ENCODE data around the gene PAX5.

Gene PAX5

DNA sequence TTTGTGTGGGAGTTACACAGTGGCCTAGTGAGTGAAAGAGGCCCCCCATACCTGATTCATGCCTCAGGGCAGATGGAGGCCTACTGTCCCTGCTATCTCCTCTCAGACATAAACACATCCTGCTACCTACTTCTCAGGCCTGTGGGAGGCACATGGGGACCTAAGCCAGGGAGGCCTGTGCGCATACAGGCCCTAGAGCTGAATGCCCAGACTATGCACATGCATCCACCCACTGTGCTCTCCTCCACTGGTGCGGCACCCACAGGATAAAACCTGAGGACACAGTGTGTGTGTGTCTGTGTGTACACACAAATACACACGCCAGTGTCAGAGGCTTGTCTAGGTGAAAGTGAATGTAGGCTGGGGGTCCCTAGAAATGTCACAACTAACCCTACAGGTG lies 1.4 kb downstream of the PAX5 start:
- TF ChIP-seq TAF1 (IDR thresholded peaks at IDR 0.05; ENCODE audit: borderline replicate concordance, insufficient read depth, low read length) = no peak

DNA sequence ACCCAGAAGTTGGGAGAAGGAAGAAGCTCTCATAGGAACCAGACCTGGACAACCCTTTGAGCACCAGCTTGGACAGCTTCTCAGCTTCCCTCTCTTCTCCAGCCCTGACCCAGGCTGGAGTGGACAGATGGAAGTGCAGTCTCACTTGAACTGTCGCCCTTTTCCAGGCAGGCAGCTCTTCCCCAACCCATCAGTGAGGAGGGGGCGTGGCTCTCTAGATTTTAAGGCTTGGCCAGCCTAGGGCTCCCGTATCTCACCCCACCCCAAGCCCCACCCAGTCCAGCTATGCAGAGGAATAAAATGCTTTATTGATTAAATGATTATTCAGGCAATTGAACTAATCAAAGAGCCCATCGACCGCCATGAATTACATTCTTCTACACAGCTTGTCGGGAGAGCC lies 2.2 kb downstream of the PAX5 start:
- TF ChIP-seq SIN3A (IDR thresholded peaks at IDR 0.05; ENCODE audit: borderline replicate concordance, insufficient read depth, low read length) = no peak
- no peak for TF ChIP-seq POLR2AphosphoS5 (IDR thresholded peaks at IDR 0.05; ENCODE audit: low read depth, low read length)
- TF ChIP-seq FOXP2 (optimal IDR thresholded peaks at IDR 0.05; ENCODE audit: borderline replicate concordance, extremely low read depth, extremely low read length, insufficient read depth) = no peak

DNA sequence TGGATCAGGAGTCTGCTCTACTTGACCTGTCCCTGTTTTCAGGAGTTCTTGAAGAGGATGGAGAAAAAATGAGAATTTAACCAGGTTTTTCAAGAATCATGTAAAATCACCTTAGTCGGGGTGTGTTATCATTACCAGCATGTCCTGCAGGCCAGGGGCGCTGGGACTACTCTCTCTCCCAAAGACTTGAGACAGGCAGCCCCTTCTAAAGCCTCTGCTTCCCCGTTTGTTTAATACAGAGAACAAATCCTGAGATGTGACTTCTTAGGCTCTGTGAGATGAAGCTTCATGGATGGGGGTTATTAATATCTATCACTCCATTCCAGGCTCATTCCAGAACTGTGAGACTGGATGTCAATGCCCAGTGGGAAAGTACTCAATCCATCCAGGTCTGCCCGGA lies 3.0 kb downstream of the PAX5 start:
- TF ChIP-seq SIN3A (IDR thresholded peaks at IDR 0.05; ENCODE audit: borderline replicate concordance, insufficient read depth, low read length) (no peak), POLR2AphosphoS5 (IDR thresholded peaks at IDR 0.05; ENCODE audit: low read depth, low read length) (no peak), FOXP2 (optimal IDR thresholded peaks at IDR 0.05; ENCODE audit: borderline replicate concordance, extremely low read depth, extremely low read length, insufficient read depth) (no peak)
- TF ChIP-seq, protein P1, sequence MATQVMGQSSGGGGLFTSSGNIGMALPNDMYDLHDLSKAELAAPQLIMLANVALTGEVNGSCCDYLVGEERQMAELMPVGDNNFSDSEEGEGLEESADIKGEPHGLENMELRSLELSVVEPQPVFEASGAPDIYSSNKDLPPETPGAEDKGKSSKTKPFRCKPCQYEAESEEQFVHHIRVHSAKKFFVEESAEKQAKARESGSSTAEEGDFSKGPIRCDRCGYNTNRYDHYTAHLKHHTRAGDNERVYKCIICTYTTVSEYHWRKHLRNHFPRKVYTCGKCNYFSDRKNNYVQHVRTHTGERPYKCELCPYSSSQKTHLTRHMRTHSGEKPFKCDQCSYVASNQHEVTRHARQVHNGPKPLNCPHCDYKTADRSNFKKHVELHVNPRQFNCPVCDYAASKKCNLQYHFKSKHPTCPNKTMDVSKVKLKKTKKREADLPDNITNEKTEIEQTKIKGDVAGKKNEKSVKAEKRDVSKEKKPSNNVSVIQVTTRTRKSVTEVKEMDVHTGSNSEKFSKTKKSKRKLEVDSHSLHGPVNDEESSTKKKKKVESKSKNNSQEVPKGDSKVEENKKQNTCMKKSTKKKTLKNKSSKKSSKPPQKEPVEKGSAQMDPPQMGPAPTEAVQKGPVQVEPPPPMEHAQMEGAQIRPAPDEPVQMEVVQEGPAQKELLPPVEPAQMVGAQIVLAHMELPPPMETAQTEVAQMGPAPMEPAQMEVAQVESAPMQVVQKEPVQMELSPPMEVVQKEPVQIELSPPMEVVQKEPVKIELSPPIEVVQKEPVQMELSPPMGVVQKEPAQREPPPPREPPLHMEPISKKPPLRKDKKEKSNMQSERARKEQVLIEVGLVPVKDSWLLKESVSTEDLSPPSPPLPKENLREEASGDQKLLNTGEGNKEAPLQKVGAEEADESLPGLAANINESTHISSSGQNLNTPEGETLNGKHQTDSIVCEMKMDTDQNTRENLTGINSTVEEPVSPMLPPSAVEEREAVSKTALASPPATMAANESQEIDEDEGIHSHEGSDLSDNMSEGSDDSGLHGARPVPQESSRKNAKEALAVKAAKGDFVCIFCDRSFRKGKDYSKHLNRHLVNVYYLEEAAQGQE (IDR thresholded peaks at IDR 0.05; ENCODE audit: insufficient read depth in 1 of 2, low read depth in 2 of 2, low read length in 2 of 2) = no peak

DNA sequence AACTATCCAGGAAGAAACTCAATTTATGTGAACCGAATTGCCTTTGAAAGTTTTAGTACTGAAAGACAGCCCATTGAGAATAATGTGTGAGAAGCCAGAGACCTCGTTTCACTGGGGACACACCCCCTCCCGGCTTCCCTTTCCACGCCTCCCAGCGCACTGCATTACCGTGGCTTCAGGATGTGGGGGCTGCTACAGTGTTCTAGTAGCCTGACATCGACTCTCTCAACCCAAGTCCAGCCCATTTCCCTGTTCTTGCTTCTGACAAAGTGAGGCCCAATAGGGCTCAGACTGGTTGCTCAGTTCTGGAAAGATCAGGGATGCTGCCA lies 3.5 kb downstream of the PAX5 start:
- no peak for TF ChIP-seq POLR2AphosphoS5 (IDR thresholded peaks at IDR 0.05; ENCODE audit: low read depth, low read length)
- no peak for TF ChIP-seq FOXP2 (optimal IDR thresholded peaks at IDR 0.05; ENCODE audit: borderline replicate concordance, extremely low read depth, extremely low read length, insufficient read depth)

DNA sequence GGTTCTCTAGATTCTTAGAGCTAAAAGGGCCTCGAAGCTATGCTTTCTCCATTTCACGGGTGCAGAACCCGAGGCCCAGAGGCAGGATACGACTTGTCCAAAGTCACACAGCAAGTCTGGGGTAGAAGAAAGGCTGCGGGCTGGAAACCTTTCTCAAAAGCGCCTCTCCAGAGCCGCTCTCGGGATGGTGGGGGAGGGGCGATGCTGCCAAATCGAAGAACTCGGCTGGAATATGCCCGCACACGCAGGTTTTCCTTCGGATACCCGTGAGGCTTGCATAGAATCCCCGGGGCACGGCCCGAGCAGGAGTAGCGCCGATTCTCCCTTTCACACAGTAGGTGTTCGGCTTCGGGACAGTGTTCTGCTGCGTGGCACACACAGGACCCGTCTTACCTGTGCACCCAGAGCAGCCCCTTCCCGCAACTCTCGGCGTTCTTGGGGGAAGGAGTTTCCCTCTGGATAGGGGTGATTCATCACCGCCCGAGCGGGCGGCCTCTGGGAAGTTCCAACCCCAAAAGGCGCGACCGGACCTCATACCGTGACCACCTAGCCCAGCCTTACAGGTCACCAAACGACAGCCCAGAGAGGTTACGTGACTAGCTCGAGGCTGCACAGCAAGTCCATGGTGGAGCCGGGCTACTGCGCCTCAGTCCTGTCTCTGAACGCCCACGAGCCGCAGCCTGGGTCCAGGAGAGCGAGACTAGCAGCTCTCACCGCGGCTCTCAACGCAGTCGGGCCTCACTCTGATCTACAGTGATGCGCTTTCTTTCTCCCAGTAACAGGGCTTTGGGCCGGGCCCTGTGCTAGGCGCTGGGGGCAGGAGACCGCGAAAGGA lies 4.1 kb downstream of the PAX5 start:
- TF ChIP-seq FOXP2 (optimal IDR thresholded peaks at IDR 0.05; ENCODE audit: borderline replicate concordance, extremely low read depth, extremely low read length, insufficient read depth) = no peak

DNA sequence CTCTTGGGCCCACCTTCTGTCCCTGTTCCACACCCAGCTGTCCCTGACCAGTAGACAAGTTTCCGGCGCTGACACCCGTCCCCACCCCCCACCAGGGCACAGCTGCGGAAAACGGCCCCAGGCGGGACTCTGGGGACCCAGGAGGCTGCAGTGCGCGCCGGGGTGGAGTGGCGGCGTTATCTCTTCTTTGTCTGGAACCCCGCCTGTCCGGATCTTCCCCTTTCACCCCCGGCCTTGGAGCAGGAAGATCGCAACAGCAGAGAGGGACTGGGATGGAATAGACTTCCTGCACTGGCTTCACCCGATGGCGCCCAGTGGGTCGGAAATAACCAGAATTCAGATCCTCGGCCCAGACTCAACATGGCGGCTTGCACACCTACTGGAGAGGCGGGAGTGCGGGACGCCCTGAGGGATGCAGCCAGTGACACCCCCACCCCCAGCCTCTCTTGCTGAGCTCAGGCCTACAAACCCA lies 4.7 kb downstream of the PAX5 start:
- TF ChIP-seq SIN3A (IDR thresholded peaks at IDR 0.05; ENCODE audit: borderline replicate concordance, insufficient read depth, low read length) = no peak
- TF ChIP-seq, protein P1 (IDR thresholded peaks at IDR 0.05; ENCODE audit: insufficient read depth in 1 of 2, low read depth in 2 of 2, low read length in 2 of 2) = no peak
- no peak for TF ChIP-seq POLR2AphosphoS5 (IDR thresholded peaks at IDR 0.05; ENCODE audit: low read depth, low read length)
- no peak for TF ChIP-seq FOXP2 (optimal IDR thresholded peaks at IDR 0.05; ENCODE audit: borderline replicate concordance, extremely low read depth, extremely low read length, insufficient read depth)
- TF ChIP-seq TAF1 (IDR thresholded peaks at IDR 0.05; ENCODE audit: borderline replicate concordance, insufficient read depth, low read length) = no peak

DNA sequence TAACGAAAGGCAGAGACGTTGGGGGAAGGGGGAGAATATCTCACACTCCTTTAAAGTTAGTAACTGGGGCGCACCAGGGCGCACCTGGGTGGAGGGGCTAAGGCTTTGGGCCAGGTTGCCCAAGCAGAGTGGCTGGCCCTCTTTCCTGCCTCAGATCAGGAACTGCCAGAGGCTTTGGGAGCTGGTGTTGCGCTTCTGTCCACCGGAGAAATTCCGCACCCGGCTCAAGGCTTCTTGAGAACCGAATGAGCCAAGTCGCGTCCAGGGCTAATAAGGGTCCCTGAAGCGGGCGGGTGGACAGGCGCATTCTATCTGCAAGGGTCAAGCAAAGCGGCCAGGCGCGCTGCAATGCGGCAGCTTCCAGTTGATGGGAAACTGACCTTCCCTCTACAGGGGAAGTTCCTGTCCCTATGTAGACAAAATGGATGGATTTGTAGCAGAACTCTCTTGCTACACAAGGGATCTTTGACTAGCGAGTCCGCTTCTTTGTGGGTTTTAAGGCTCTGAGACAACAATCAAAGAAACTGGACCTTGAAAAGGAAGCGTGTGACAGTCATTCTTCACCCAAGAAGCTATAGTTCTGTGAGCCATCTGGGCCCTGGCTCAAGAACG lies 5.5 kb downstream of the PAX5 start:
- TF ChIP-seq TAF1 (IDR thresholded peaks at IDR 0.05; ENCODE audit: borderline replicate concordance, insufficient read depth, low read length) = no peak
- no peak for TF ChIP-seq SIN3A (IDR thresholded peaks at IDR 0.05; ENCODE audit: borderline replicate concordance, insufficient read depth, low read length)
- TF ChIP-seq, protein P1 (IDR thresholded peaks at IDR 0.05; ENCODE audit: insufficient read depth in 1 of 2, low read depth in 2 of 2, low read length in 2 of 2) = no peak
- TF ChIP-seq POLR2AphosphoS5 (IDR thresholded peaks at IDR 0.05; ENCODE audit: low read depth, low read length) = no peak
- no peak for TF ChIP-seq FOXP2 (optimal IDR thresholded peaks at IDR 0.05; ENCODE audit: borderline replicate concordance, extremely low read depth, extremely low read length, insufficient read depth)

Measured in PFSK-1 (cell line).